Calu3 (cell line): ENCODE data around the gene CA14. TPM values are rescaled to one million over a fixed set of nuclear protein-coding genes. Genes with fewer than 3 reads are reported as not detected.
"Not testable (repeated sequence)": the region's sequence is repeated elsewhere in the genome, so short reads cannot be mapped to it uniquely, and the experiment has no call there.

Source experiments
- BruUV-seq: library from RNA; stranded (reverse); fragments of 400-500 nt; replicated peaks from 2 replicates; lab custom pipeline; 2021; lab: Mats Ljungman, UMichigan
- CTCF ChIA-PET: fragments of 300-600 bp; sonication (Branson Sonifier 250); formaldehyde crosslinking; loops from one replicate; lab custom pipeline; 2022; ENCODE audit warnings: antibody characterized with exemption; lab: Charles Lee
- DNase-seq: peaks from one replicate; pipeline ENCODE4 v3.0.0; 2022
- H3K27ac Mint-ChIP-seq: one replicate; pipeline ENCODE4 v1.8.0; 2022; ENCODE audit warnings: mixed read lengths; ENCODE audit not compliant: unreplicated experiment
- H3K27me3 Mint-ChIP-seq: one replicate; pipeline ENCODE4 v1.8.0; 2022; ENCODE audit warnings: mixed read lengths; ENCODE audit not compliant: unreplicated experiment
- H3K36me3 Mint-ChIP-seq: one replicate; pipeline ENCODE4 v1.8.0; 2022; ENCODE audit warnings: mild to moderate bottlenecking, moderate library complexity, mixed read lengths; ENCODE audit not compliant: insufficient read depth, unreplicated experiment
- H3K4me1 Mint-ChIP-seq: one replicate; pipeline ENCODE4 v1.8.0; 2022; ENCODE audit warnings: mild to moderate bottlenecking, low read depth, mixed read lengths; ENCODE audit not compliant: unreplicated experiment
- H3K4me3 Mint-ChIP-seq: one replicate; pipeline ENCODE4 v1.8.0; 2022; ENCODE audit warnings: mild to moderate bottlenecking, low read depth, moderate library complexity, mixed read lengths; ENCODE audit not compliant: unreplicated experiment
- H3K9me3 Mint-ChIP-seq: one replicate; pipeline ENCODE4 v1.8.0; 2022; ENCODE audit warnings: low read depth, mixed read lengths; ENCODE audit not compliant: unreplicated experiment
- intact Hi-C: fragments of 100-400 bp; cut with micrococcal nuclease; formaldehyde crosslinking; loops from one replicate; pipeline ENCODE4 v1.10.0; 2022; ENCODE audit not compliant: unreplicated experiment
- total RNA-seq: library from RNA; stranded (reverse); gene quantifications from 2 replicates; pipeline ENCODE4 v1.2.3, GENCODE V29; 2022
- TF ChIP-seq, protein P1 (sequence below): fragments of 200-600 bp; IDR thresholded peaks from one replicate; pipeline ENCODE4 v1.8.0; 2022; ENCODE audit warnings: antibody characterized with exemption; ENCODE audit not compliant: unreplicated experiment

CA14 gene
- total RNA-seq, 1 experiment from 2014 or later, result 1.0 TPM

DNA sequence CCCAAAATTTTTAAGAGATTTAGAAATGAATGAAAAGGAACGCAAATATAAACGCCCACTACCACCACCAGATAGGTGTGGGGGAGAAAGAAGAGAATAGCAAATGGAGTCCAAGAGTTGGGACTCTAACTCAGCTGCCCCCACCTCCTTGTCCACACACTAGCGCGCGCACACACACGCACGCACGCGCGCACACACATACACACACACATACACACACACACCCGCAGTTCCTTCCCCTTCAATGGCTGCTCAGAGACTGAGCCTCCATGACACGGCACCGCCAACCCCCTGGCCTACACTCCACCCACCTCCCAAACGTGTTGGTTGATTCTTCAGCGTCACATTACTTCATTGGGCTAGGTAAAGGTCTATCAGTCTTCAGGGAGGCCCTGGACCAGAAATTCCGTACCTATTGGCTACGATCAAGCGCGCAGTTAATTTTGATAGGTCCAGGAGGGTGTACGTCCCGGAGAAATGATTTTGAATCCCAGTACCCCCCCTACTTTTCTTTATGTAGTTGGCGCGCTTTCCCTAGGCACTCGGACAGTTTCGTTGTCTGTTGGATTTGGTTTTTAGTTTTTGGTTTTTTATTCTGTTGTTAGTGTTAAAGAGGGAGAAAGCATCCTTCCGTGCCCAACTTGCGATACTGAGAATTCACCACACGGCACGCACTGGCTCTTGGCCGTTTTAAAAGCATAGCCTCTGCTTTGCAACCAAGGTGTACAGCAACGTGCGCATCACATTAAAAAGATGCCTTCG is 21.5 kb upstream of the CA14 start, which contains the start of gene ANP32E:
Gene ANP32E, minus strand, starts transcription at position 261 of the 762 bp plus-strand sequence. CDS start 326 bp downstream, outside the sequence.
- peaks cover 11% of the 10 kb centered on the region for H3K4me1 Mint-ChIP-seq
- no peaks in the 10 kb centered on the region for H3K27me3 Mint-ChIP-seq
- intact Hi-C loops, result no loop called here
- no peak within 1 kb of the TSS for H3K4me3 Mint-ChIP-seq
- H3K36me3 Mint-ChIP-seq, result no peaks in the 10 kb centered on the region
- TF ChIP-seq, protein P1, sequence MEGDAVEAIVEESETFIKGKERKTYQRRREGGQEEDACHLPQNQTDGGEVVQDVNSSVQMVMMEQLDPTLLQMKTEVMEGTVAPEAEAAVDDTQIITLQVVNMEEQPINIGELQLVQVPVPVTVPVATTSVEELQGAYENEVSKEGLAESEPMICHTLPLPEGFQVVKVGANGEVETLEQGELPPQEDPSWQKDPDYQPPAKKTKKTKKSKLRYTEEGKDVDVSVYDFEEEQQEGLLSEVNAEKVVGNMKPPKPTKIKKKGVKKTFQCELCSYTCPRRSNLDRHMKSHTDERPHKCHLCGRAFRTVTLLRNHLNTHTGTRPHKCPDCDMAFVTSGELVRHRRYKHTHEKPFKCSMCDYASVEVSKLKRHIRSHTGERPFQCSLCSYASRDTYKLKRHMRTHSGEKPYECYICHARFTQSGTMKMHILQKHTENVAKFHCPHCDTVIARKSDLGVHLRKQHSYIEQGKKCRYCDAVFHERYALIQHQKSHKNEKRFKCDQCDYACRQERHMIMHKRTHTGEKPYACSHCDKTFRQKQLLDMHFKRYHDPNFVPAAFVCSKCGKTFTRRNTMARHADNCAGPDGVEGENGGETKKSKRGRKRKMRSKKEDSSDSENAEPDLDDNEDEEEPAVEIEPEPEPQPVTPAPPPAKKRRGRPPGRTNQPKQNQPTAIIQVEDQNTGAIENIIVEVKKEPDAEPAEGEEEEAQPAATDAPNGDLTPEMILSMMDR, result no peak
- H3K9me3 Mint-ChIP-seq, result no peaks in the 10 kb centered on the region
- DNase-seq, result peak; percentile 96
- BruUV-seq, result no TSS peak
- CTCF ChIA-PET, result interaction anchor here (0.6 to 1.5 kb wide), 2 partner anchors 15 to 49 kb away, joined by 3 to 5 read pairs; no protein-coding TSS in a partner anchor
- peak within 1 kb of the TSS; percentile 89 for H3K27ac Mint-ChIP-seq

- no peak for DNase-seq
- TF ChIP-seq, protein P1, result no peak
- Mint-ChIP-seq H3K36me3 (no peaks in the 10 kb centered on the region), H3K27me3 (no peaks in the 10 kb centered on the region), H3K9me3 (no peaks in the 10 kb centered on the region), H3K4me1 (peaks cover 11% of the 10 kb centered on the region), H3K4me3 (no peak overlapping the region), H3K27ac (no peak overlapping the region)
- no TSS peak for BruUV-seq
- CTCF ChIA-PET, result interaction anchor here (1.5 kb wide), 1 partner anchor 15 kb away, joined by 5 read pairs; no protein-coding TSS in a partner anchor
- intact Hi-C loops, result no loop called here
These were observed 20.9 kb upstream of the CA14 start for GRCh38 chr1:150236614-150237100.

- H3K36me3 Mint-ChIP-seq, DNase-seq, H3K4me3 Mint-ChIP-seq, BruUV-seq, H3K27me3 Mint-ChIP-seq, intact Hi-C loops, H3K27ac Mint-ChIP-seq, H3K9me3 Mint-ChIP-seq: not testable (repeated sequence)
- H3K4me1 Mint-ChIP-seq, result peaks cover 11% of the 10 kb centered on the region
- CTCF ChIA-PET, result interaction anchor here (1.5 kb wide), 1 partner anchor 14 kb away, joined by 5 read pairs; no protein-coding TSS in a partner anchor
These were observed 20.4 kb upstream of the CA14 start for GRCh38 chr1:150237176-150237575.

GRCh38 chr1:150237746-150238145 is 19.8 kb upstream of the CA14 start:
- Mint-ChIP-seq H3K9me3 (no peaks in the 10 kb centered on the region), H3K4me1 (peaks cover 11% of the 10 kb centered on the region), H3K27me3 (no peaks in the 10 kb centered on the region), H3K27ac (no peak overlapping the region), H3K36me3 (no peaks in the 10 kb centered on the region), H3K4me3 (no peak overlapping the region)
- TF ChIP-seq, protein P1, result no peak
- BruUV-seq, result no TSS peak
- intact Hi-C loops, result no loop called here
- CTCF ChIA-PET, result interaction anchor here (1.5 kb wide), 1 partner anchor 14 kb away, joined by 5 read pairs; no protein-coding TSS in a partner anchor
- no peak for DNase-seq
